Mammary microvascular endothelial cell (primary cell): ENCODE measurements around the gene NPIPB9. TPM values are rescaled to one million over a fixed set of nuclear protein-coding genes. Genes with fewer than 3 reads are reported as not detected.

Experiments
- total RNA-seq: library from RNA; depleted of rRNA; stranded (reverse); fragments of >200 nt; gene quantifications from 2 replicates; pipeline ENCODE4 v1.2.3, GENCODE V29; 2015

Gene NPIPB9
- not detected in 2 replicates for total RNA-seq

DNA sequence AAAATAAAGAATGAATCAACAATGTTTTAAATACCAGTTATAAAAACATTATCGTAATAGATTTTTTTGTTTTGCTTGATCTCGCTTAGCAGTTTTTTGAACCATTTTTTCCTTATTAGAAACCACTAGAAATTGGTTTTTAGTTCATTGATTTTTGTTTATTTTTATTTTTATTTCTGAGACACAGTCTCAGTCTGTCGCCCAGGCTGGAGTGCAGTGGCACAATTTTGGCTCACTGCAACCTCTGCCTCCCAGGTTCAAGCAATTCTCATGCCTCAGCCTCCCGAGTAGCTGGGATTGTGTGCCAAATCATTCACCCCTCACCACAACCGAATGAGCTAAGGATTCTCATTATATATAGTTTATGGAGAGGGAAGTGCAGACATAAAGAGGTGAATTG lies at the start of gene NPIPB9:
Gene NPIPB9, plus strand, starts transcription at position 301 of the 400 bp plus-strand sequence.

DNA sequence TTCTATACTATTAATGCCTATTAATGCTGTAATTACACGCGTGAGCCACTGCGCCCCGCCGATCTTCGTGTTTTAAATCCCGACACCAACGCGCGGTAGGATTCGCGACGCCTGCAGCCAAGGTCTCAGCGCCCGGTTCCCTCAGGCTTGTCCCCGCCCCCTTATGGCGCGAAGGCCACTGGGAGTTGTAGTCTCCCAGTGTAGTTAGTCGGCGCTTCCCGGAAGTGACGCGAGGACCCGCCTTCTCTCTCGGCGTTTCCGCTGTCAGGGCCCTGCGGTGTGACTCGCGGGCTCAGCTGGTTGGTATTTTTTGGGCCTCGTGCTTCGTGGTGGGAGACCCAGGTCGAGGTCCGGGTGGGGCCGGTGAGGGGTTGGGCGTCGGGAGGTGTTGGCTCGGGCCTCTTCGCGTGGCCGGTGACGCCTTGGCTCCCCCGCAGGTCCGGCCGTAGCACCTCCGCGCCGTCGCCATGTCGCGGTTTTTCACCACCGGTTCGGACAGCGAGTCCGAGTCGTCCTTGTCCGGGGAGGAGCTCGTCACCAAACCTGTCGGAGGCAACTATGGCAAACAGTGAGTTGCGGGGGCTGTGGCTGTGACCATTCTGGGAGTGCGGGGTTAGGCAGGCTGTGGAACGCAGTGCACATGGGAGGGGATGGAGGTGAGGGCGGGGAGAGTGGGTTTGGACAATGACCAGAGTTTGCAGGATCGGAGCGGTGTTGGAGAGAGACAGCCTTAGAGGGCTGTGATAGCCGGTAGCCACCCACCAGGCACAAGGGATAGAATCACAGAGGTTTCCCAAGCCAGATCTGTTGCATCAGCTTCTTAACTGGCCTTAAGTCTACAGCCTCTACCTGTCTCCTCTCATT lies 40.1 kb upstream of the NPIPB9 start, which contains the start of gene EIF3C:
Gene EIF3C, plus strand, starts transcription at position 245 of the 864 bp plus-strand sequence. Its CDS starts 223 bp downstream, at position 468.

Other genes with a start within 250 kb of the NPIPB9 start
- gene IL27, start 245.0 kb upstream of the NPIPB9 start, total RNA-seq: not detected in 2 replicates
- gene NUPR1, start 212.8 kb upstream of the NPIPB9 start, total RNA-seq: 12.5 and 13.5 TPM in 2 replicates
- 9.5 and 11.6 TPM in 2 replicates for gene SGF29, start 197.9 kb upstream of the NPIPB9 start, total RNA-seq
- gene SULT1A2, start 154.7 kb upstream of the NPIPB9 start, total RNA-seq: not detected in 2 replicates
- gene SULT1A1, start 141.7 kb upstream of the NPIPB9 start, total RNA-seq: 4.7 and 6.5 TPM in 2 replicates
- not detected in 2 replicates for gene NPIPB8, start 113.7 kb upstream of the NPIPB9 start, total RNA-seq
- gene EIF3C, start 40.3 kb upstream of the NPIPB9 start, total RNA-seq: 153 and 209 TPM in 2 replicates
- 81.7 and 88.1 TPM in 2 replicates for gene ATXN2L, start 71.2 kb downstream of the NPIPB9 start, total RNA-seq
- gene TUFM, start 94.6 kb downstream of the NPIPB9 start, total RNA-seq: 216 and 232 TPM in 2 replicates
- gene SH2B1, start 112.1 kb downstream of the NPIPB9 start, total RNA-seq: 17.5 and 20.6 TPM in 2 replicates
- not detected in 2 replicates for gene ATP2A1, start 126.7 kb downstream of the NPIPB9 start, total RNA-seq
- 49.6 and 54.6 TPM in 2 replicates for gene RABEP2, start 173.5 kb downstream of the NPIPB9 start, total RNA-seq
- not detected in 2 replicates for gene CD19, start 180.2 kb downstream of the NPIPB9 start, total RNA-seq
- 18.8 and 23.6 TPM in 2 replicates for gene NFATC2IP, start 199.2 kb downstream of the NPIPB9 start, total RNA-seq
- gene SPNS1, start 223.0 kb downstream of the NPIPB9 start, total RNA-seq: 54.0 and 55.2 TPM in 2 replicates
- gene LAT, start 233.3 kb downstream of the NPIPB9 start, total RNA-seq: 2.4 and 2.7 TPM in 2 replicates